ENCODE results near the gene KCNG2.

DNA sequence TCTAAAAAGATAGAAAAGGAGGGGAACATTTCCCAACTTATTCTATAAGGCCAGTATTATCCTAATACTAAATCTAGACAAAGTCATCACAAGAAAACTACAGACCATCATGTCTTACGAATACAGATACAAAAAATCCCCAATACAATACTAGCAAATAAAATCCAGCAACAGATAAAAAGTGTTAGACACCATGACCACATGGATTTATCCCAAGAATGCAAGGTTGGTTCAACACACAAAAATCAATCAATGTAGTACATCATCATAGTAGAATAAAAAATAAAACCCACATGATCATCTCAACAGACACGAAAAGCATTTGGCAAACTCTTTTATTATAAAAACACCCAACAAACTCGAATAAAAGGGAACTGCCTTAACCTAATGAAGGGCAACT, 135.2 kb downstream of the KCNG2 start:
- TF ChIP-seq, protein P1, sequence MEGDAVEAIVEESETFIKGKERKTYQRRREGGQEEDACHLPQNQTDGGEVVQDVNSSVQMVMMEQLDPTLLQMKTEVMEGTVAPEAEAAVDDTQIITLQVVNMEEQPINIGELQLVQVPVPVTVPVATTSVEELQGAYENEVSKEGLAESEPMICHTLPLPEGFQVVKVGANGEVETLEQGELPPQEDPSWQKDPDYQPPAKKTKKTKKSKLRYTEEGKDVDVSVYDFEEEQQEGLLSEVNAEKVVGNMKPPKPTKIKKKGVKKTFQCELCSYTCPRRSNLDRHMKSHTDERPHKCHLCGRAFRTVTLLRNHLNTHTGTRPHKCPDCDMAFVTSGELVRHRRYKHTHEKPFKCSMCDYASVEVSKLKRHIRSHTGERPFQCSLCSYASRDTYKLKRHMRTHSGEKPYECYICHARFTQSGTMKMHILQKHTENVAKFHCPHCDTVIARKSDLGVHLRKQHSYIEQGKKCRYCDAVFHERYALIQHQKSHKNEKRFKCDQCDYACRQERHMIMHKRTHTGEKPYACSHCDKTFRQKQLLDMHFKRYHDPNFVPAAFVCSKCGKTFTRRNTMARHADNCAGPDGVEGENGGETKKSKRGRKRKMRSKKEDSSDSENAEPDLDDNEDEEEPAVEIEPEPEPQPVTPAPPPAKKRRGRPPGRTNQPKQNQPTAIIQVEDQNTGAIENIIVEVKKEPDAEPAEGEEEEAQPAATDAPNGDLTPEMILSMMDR (IDR thresholded peaks at IDR 0.05) = no peak
- no peak for TF ChIP-seq FOXJ3 (CRISPR knock-in tag; IDR thresholded peaks at IDR 0.05)
- TF ChIP-seq, protein P2, sequence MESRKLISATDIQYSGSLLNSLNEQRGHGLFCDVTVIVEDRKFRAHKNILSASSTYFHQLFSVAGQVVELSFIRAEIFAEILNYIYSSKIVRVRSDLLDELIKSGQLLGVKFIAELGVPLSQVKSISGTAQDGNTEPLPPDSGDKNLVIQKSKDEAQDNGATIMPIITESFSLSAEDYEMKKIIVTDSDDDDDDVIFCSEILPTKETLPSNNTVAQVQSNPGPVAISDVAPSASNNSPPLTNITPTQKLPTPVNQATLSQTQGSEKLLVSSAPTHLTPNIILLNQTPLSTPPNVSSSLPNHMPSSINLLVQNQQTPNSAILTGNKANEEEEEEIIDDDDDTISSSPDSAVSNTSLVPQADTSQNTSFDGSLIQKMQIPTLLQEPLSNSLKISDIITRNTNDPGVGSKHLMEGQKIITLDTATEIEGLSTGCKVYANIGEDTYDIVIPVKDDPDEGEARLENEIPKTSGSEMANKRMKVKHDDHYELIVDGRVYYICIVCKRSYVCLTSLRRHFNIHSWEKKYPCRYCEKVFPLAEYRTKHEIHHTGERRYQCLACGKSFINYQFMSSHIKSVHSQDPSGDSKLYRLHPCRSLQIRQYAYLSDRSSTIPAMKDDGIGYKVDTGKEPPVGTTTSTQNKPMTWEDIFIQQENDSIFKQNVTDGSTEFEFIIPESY (IDR thresholded peaks at IDR 0.05; ENCODE audit: borderline replicate concordance, low read depth) = no peak
- no peak for TF ChIP-seq RFX5 (IDR thresholded peaks at IDR 0.05; ENCODE audit: low read length)
- TF ChIP-seq POLR2AphosphoS5 (IDR thresholded peaks at IDR 0.05; ENCODE audit: low read depth, low read length) = no peak
- no peak for TF ChIP-seq FOXM1 (IDR thresholded peaks at IDR 0.05; ENCODE audit: low read depth)
- no peak for TF ChIP-seq TAF1 (IDR thresholded peaks at IDR 0.05; ENCODE audit: borderline replicate concordance, low read depth, low read length)
- TF ChIP-seq MXI1 (IDR thresholded peaks at IDR 0.05; ENCODE audit: low read depth, low read length) = no peak
- TF ChIP-seq CHD2 (IDR thresholded peaks at IDR 0.05; ENCODE audit: low read length, partially characterized antibody) = no peak
- TF ChIP-seq ELF1 (IDR thresholded peaks at IDR 0.05) = no peak
- no peak for TF ChIP-seq EP300 (IDR thresholded peaks at IDR 0.05; ENCODE audit: borderline replicate concordance in 1 of 2, low read depth in 1 of 2, low read length in 1 of 2)

All from SK-N-SH (cell line).